Calu3 (cell line): ENCODE data around the gene PPARG. TPM values are rescaled to one million over a fixed set of nuclear protein-coding genes. Genes with fewer than 3 reads are reported as not detected.

Experiments
- BruUV-seq: library from RNA; stranded (reverse); fragments of 400-500 nt; replicated peaks from 2 replicates; lab custom pipeline; 2021; lab: Mats Ljungman, UMichigan
- CTCF ChIA-PET: fragments of 300-600 bp; sonication (Branson Sonifier 250); formaldehyde crosslinking; loops from one replicate; lab custom pipeline; 2022; ENCODE audit warnings: antibody characterized with exemption; lab: Charles Lee
- DNase-seq: peaks from one replicate; pipeline ENCODE4 v3.0.0; 2022
- H3K27ac Mint-ChIP-seq: one replicate; pipeline ENCODE4 v1.8.0; 2022; ENCODE audit warnings: mixed read lengths; ENCODE audit not compliant: unreplicated experiment
- H3K27me3 Mint-ChIP-seq: one replicate; pipeline ENCODE4 v1.8.0; 2022; ENCODE audit warnings: mixed read lengths; ENCODE audit not compliant: unreplicated experiment
- H3K36me3 Mint-ChIP-seq: one replicate; pipeline ENCODE4 v1.8.0; 2022; ENCODE audit warnings: mild to moderate bottlenecking, moderate library complexity, mixed read lengths; ENCODE audit not compliant: insufficient read depth, unreplicated experiment
- H3K4me1 Mint-ChIP-seq: one replicate; pipeline ENCODE4 v1.8.0; 2022; ENCODE audit warnings: mild to moderate bottlenecking, low read depth, mixed read lengths; ENCODE audit not compliant: unreplicated experiment
- H3K4me3 Mint-ChIP-seq: one replicate; pipeline ENCODE4 v1.8.0; 2022; ENCODE audit warnings: mild to moderate bottlenecking, low read depth, moderate library complexity, mixed read lengths; ENCODE audit not compliant: unreplicated experiment
- H3K9me3 Mint-ChIP-seq: one replicate; pipeline ENCODE4 v1.8.0; 2022; ENCODE audit warnings: low read depth, mixed read lengths; ENCODE audit not compliant: unreplicated experiment
- intact Hi-C: fragments of 100-400 bp; cut with micrococcal nuclease; formaldehyde crosslinking; loops from one replicate; pipeline ENCODE4 v1.10.0; 2022; ENCODE audit not compliant: unreplicated experiment
- total RNA-seq: library from RNA; stranded (reverse); gene quantifications from 2 replicates; pipeline ENCODE4 v1.2.3, GENCODE V29; 2022
- TF ChIP-seq, protein P1 (sequence below): fragments of 200-600 bp; IDR thresholded peaks from one replicate; pipeline ENCODE4 v1.8.0; 2022; ENCODE audit warnings: antibody characterized with exemption; ENCODE audit not compliant: unreplicated experiment

PPARG gene
- total RNA-seq, 1 experiment from 2014 or later: 85.8 TPM

DNA sequence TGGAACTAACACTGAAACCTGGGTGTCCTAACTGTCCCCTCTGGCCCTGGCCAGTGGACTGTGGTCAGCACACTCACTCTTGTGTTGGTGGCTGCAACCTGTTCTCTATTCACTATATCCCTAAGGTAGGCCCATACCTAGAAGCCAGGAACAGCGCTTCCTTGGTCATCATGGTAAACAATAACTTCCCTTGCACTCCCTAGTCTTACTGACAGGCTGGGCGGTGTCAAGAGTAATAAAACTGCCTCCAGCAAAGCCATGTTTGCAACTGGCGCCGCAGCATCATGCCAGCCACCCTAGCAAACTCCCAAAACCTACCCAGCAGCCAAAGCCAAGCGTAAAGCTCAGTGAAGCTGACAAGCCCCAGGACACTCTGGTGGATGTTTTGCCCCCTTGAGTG, 132.3 kb downstream of the PPARG start:
- BruUV-seq: no TSS peak
- Mint-ChIP-seq H3K36me3 (peaks cover 22% of the 10 kb centered on the region), H3K27me3 (no peaks in the 10 kb centered on the region), H3K4me1 (peaks cover 9% of the 10 kb centered on the region), H3K9me3 (no peaks in the 10 kb centered on the region), H3K27ac (no peak overlapping the region), H3K4me3 (no peak overlapping the region)
- intact Hi-C loops: no loop called here
- DNase-seq: no peak
- TF ChIP-seq, protein P1, sequence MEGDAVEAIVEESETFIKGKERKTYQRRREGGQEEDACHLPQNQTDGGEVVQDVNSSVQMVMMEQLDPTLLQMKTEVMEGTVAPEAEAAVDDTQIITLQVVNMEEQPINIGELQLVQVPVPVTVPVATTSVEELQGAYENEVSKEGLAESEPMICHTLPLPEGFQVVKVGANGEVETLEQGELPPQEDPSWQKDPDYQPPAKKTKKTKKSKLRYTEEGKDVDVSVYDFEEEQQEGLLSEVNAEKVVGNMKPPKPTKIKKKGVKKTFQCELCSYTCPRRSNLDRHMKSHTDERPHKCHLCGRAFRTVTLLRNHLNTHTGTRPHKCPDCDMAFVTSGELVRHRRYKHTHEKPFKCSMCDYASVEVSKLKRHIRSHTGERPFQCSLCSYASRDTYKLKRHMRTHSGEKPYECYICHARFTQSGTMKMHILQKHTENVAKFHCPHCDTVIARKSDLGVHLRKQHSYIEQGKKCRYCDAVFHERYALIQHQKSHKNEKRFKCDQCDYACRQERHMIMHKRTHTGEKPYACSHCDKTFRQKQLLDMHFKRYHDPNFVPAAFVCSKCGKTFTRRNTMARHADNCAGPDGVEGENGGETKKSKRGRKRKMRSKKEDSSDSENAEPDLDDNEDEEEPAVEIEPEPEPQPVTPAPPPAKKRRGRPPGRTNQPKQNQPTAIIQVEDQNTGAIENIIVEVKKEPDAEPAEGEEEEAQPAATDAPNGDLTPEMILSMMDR: no peak
- CTCF ChIA-PET: no interaction called here

- peaks cover 29% of the 10 kb centered on the region for H3K36me3 Mint-ChIP-seq
- H3K27me3 Mint-ChIP-seq: no peaks in the 10 kb centered on the region
- peaks cover 9% of the 10 kb centered on the region for H3K4me1 Mint-ChIP-seq
- no peaks in the 10 kb centered on the region for H3K9me3 Mint-ChIP-seq
- CTCF ChIA-PET: no interaction called here
- intact Hi-C loops: no loop called here
- H3K27ac Mint-ChIP-seq: no peak overlapping the region
- BruUV-seq: no TSS peak
- TF ChIP-seq, protein P1: no peak
- no peak for DNase-seq
- no peak overlapping the region for H3K4me3 Mint-ChIP-seq
These were observed 134.3 kb downstream of the PPARG start for GRCh38 chr3:12423131-12423530.

- CTCF ChIA-PET: no interaction called here
- H3K36me3 Mint-ChIP-seq: peaks cover 30% of the 10 kb centered on the region
- peaks cover 9% of the 10 kb centered on the region for H3K4me1 Mint-ChIP-seq
- H3K4me3 Mint-ChIP-seq: no peak overlapping the region
- intact Hi-C loops: no loop called here
- TF ChIP-seq, protein P1: no peak
- H3K9me3 Mint-ChIP-seq: no peaks in the 10 kb centered on the region
- no peak for DNase-seq
- no TSS peak for BruUV-seq
- peak overlapping the region; percentile 14 for H3K27ac Mint-ChIP-seq
- H3K27me3 Mint-ChIP-seq: no peaks in the 10 kb centered on the region
These were observed 135.2 kb downstream of the PPARG start for GRCh38 chr3:12423918-12424630.

- no peaks in the 10 kb centered on the region for H3K9me3 Mint-ChIP-seq
- no TSS peak for BruUV-seq
- H3K4me3 Mint-ChIP-seq: no peak overlapping the region
- peaks cover 9% of the 10 kb centered on the region for H3K4me1 Mint-ChIP-seq
- CTCF ChIA-PET: no interaction called here
- intact Hi-C loops: no loop called here
- no peak for DNase-seq
- peaks cover 37% of the 10 kb centered on the region for H3K36me3 Mint-ChIP-seq
- peak overlapping the region; percentile 14 for H3K27ac Mint-ChIP-seq
- no peaks in the 10 kb centered on the region for H3K27me3 Mint-ChIP-seq
- TF ChIP-seq, protein P1: no peak
These were observed 135.9 kb downstream of the PPARG start for GRCh38 chr3:12424635-12425319.
